Endothelial cell of umbilical vein (primary cell): ENCODE data around the gene C1orf35. TPM values are rescaled to one million over a fixed set of nuclear protein-coding genes. Genes with fewer than 3 reads are reported as not detected.

Source experiments
- BruUV-seq: library from RNA; stranded (reverse); fragments of 400-500 nt; replicated peaks from 2 replicates; lab custom pipeline; 2021; lab: Mats Ljungman, UMichigan
- CTCF ChIA-PET: fragments of 300-600, 350-600 bp; sonication (Branson Sonifier 250); formaldehyde crosslinking; loops from one replicate; lab custom pipeline; 2021; ENCODE audit warnings: antibody characterized with exemption, inconsistent platforms; lab: Charles Lee
- POLR2A ChIA-PET: fragments of 300-600, 350-600 bp; sonication (Branson Sonifier 250); formaldehyde crosslinking; loops from one replicate; lab custom pipeline; 2021; ENCODE audit warnings: antibody characterized with exemption, inconsistent platforms; lab: Charles Lee
- DNase-seq: peaks from one replicate; pipeline ENCODE4 v3.0.0-alpha.2; 2011; ENCODE audit warnings: low read depth, low spot score
- FAIRE-seq: peaks from 2 replicates; lab custom pipeline; 2011; peaks lifted over from hg19 to GRCh38; lab: Jason Lieb, UNC
- H2AFZ ChIP-seq: 2 replicates; pipeline ENCODE4 v1.6.0; 2012; ENCODE audit warnings: low read depth, low read length, control low read depth, inconsistent platforms
- H3K27ac ChIP-seq: 2 replicates; pipeline ENCODE4 v1.5.1; 2011; ENCODE audit warnings: low read depth, mild to moderate bottlenecking, control low read depth, low read length, moderate library complexity; ENCODE audit not compliant: insufficient read depth
- H3K27me3 ChIP-seq, 2 experiments: 2 replicates each; pipeline versions ENCODE4 v1.6.0 to v1.6.1; 2011; ENCODE audit warnings: low read length in 2 of 2, mixed read lengths in 1 of 2; ENCODE audit not compliant: control insufficient read depth in 2 of 2, insufficient read depth in 2 of 2
- H3K36me3 ChIP-seq, 2 experiments: 2 replicates in 1 of 2; 3 replicates in 1 of 2; pipeline ENCODE4 v1.5.1; 2011; ENCODE audit warnings: low read length in 2 of 2, mild to moderate bottlenecking in 1 of 2, moderate library complexity in 1 of 2; ENCODE audit not compliant: control insufficient read depth in 2 of 2, insufficient read depth in 2 of 2; ENCODE audit errors: extremely low read depth in 1 of 2
- H3K4me1 ChIP-seq: 3 replicates; pipeline ENCODE4 v1.5.1; 2011; ENCODE audit warnings: mild to moderate bottlenecking, low read length; ENCODE audit not compliant: control insufficient read depth, insufficient read depth; ENCODE audit errors: extremely low read depth
- H3K4me2 ChIP-seq: 2 replicates; pipeline ENCODE4 v1.6.1; 2011; ENCODE audit warnings: low read length, control low read depth, mixed read lengths; ENCODE audit not compliant: insufficient read depth
- H3K4me3 ChIP-seq, 3 experiments: fragments of 200-600 bp in 1 of 3; sonication (generic), shearing (Covaris generic) in 1 of 3; replicated peaks in 1 of 3; 2 replicates each; pipeline ENCODE4 v1.5.1; 2011 to 2016; ENCODE audit warnings: control low read depth in 3 of 3, low read length in 3 of 3, mild to moderate bottlenecking in 2 of 3, inconsistent platforms in 1 of 3, low read depth in 1 of 3, moderate library complexity in 1 of 3; ENCODE audit not compliant: insufficient read depth in 1 of 3
- H3K79me2 ChIP-seq: 2 replicates; pipeline ENCODE4 v1.6.0; 2012; ENCODE audit warnings: low read length, inconsistent platforms; ENCODE audit not compliant: control insufficient read depth, insufficient read depth
- H3K9ac ChIP-seq: replicated peaks from 2 replicates; pipeline ENCODE3; 2011; ENCODE audit warnings: low read length, control low read depth; ENCODE audit not compliant: insufficient read depth; ENCODE audit errors: extremely low read depth
- H3K9me1 ChIP-seq: replicated peaks from 3 replicates; pipeline ENCODE4 v1.6.0; 2011; ENCODE audit warnings: mild to moderate bottlenecking, low read length; ENCODE audit not compliant: control insufficient read depth, insufficient read depth; ENCODE audit errors: extremely low read depth
- H3K9me3 ChIP-seq: replicated peaks from 2 replicates; pipeline ENCODE4 v1.5.1; 2012; ENCODE audit warnings: low read length, inconsistent platforms; ENCODE audit not compliant: control insufficient read depth, insufficient read depth
- H4K20me1 ChIP-seq: replicated peaks from 2 replicates; pipeline ENCODE3; 2011; ENCODE audit warnings: mild to moderate bottlenecking, low read length; ENCODE audit not compliant: control insufficient read depth, insufficient read depth; ENCODE audit errors: extremely low read depth
- CTCF ChIP-seq, 2 donors: IDR thresholded peaks; 1 replicate in 1 of 2; 2 replicates in 1 of 2; pipeline ENCODE4 v1.5.1; 2011; ENCODE audit warnings: low read length in 2 of 2, mild to moderate bottlenecking in 2 of 2, moderate library complexity in 2 of 2, control low read depth in 1 of 2, inconsistent platforms in 1 of 2, low read depth in 1 of 2; ENCODE audit not compliant: insufficient read depth in 1 of 2; ENCODE audit errors: extremely low read depth in 1 of 2
- EZH2 ChIP-seq: IDR thresholded peaks from 2 replicates; pipeline ENCODE4 v1.6.1; 2012; ENCODE audit warnings: borderline replicate concordance, low read depth, mild to moderate bottlenecking, moderate library complexity, low read length, inconsistent platforms; ENCODE audit not compliant: severe bottlenecking
- FOS ChIP-seq: IDR thresholded peaks from 2 replicates; pipeline ENCODE4 v1.6.1; 2011; ENCODE audit warnings: mild to moderate bottlenecking, low read length, moderate library complexity, borderline replicate concordance; ENCODE audit not compliant: insufficient read depth
- GATA2 ChIP-seq: IDR thresholded peaks from 2 replicates; pipeline ENCODE4 v1.7.0; 2011; ENCODE audit warnings: low read depth, mild to moderate bottlenecking, moderate library complexity, mixed read lengths, low read length; ENCODE audit not compliant: insufficient read length, insufficient read depth
- JUN ChIP-seq: IDR thresholded peaks from 2 replicates; pipeline ENCODE4 v1.6.1; 2011; ENCODE audit warnings: borderline replicate concordance, low read depth; ENCODE audit not compliant: insufficient read length, insufficient read depth
- MAX ChIP-seq: IDR thresholded peaks from 2 replicates; pipeline ENCODE4 v1.6.1; 2011; ENCODE audit not compliant: insufficient read depth, insufficient read length
- MYC ChIP-seq: IDR thresholded peaks from one replicate; pipeline ENCODE4 v1.6.1; 2011; ENCODE audit warnings: mild to moderate bottlenecking, low read depth, low read length
- POLR2A ChIP-seq: IDR thresholded peaks from 2 replicates; pipeline ENCODE4 v1.6.1; 2012; ENCODE audit warnings: low read depth, mild to moderate bottlenecking, control low read depth, low read length
- POLR2AphosphoS5 ChIP-seq: IDR thresholded peaks from 2 replicates; pipeline ENCODE4 v1.6.1; 2012; ENCODE audit warnings: low read depth, mild to moderate bottlenecking, control low read depth, low read length, moderate library complexity; ENCODE audit not compliant: insufficient read depth
- dilution Hi-C: fragments of 300-500 bp; cut with MboI; formaldehyde crosslinking; loops from one replicate; pipeline ENCODE4 v1.15.0; 2019; ENCODE audit warnings: low sequenced_read_pairs; ENCODE audit not compliant: extremely low pct_ligation_motif_present
- intact Hi-C: fragments of 100-400 bp; cut with micrococcal nuclease; formaldehyde crosslinking; loops from one replicate; pipeline ENCODE4 v1.10.0; 2022
- polyA plus RNA-seq, 4 experiments: library from polyadenylated mRNA; depleted of rRNA in 3 of 4; stranded (reverse) in 3 of 4; unstranded in 1 of 4; fragments of >200 nt; gene quantifications; 2 replicates each; pipeline versions ENCODE4 v1.2.1 to v1.2.3, GENCODE V29; 2011 to 2012; ENCODE audit warnings: missing spikeins in 1 of 4
- total RNA-seq: library from RNA; stranded (reverse); gene quantifications from 2 replicates; pipeline ENCODE4 v1.2.3, GENCODE V29; 2021

The C1orf35 gene
- total and polyA plus RNA-seq, 2 donors (not counting 3 experiments of a cell fraction or from before 2014, with no cell fraction given): 19.9 to 21.7 TPM

GRCh38 chr1:228076796-228077430 lies 26.2 kb downstream of the C1orf35 start:
- Histone ChIP-seq H3K9me1 (no peaks in the 10 kb centered on the region), H3K9ac (no peak overlapping the region), H3K27ac (no peak overlapping the region), H2AFZ (no peak overlapping the region), H3K79me2 (peaks cover 9% of the 10 kb centered on the region), H4K20me1 (no peaks in the 10 kb centered on the region), H3K36me3 (no peaks in the 10 kb centered on the region), H3K4me1 (peaks cover 7% of the 10 kb centered on the region), H3K9me3 (no peaks in the 10 kb centered on the region), H3K4me2 (no peak overlapping the region), H3K4me3 (no peak overlapping the region), H3K27me3 (no peaks in the 10 kb centered on the region)
- no TSS peak for BruUV-seq
- intact Hi-C loops (no loop called here), dilution Hi-C loops (no loop called here)
- no peak for FAIRE-seq
- POLR2A ChIA-PET: interaction anchor here (0.6 kb wide), 1 partner anchor 78 kb away, joined by 3 read pairs; no protein-coding TSS in a partner anchor
- TF ChIP-seq GATA2 (no peak), POLR2A (no peak), MAX (no peak), POLR2AphosphoS5 (no peak), MYC (no peak)
- no peak for DNase-seq
- CTCF ChIA-PET: interaction anchor here (2.5 kb wide), 1 partner anchor 78 kb away, joined by 15 read pairs; no protein-coding TSS in a partner anchor

- H4K20me1 ChIP-seq: no peaks in the 10 kb centered on the region
- no TSS peak for BruUV-seq
- no peak for FAIRE-seq
- ChIA-PET POLR2A (no interaction called here), CTCF (no interaction called here)
- TF ChIP-seq FOS: no peak
- TF ChIP-seq GATA2: no peak
- no peak for TF ChIP-seq MYC
- no peak for TF ChIP-seq JUN
- TF ChIP-seq MAX: no peak
- no peak for TF ChIP-seq CTCF (IDR thresholded peaks at IDR 0.05; ENCODE audit: extremely low read depth in 1 of 2, insufficient read depth in 1 of 2, low read depth in 1 of 2, low read length in 2 of 2)
- no peak for TF ChIP-seq EZH2
- no peak for TF ChIP-seq POLR2A
- no peak for TF ChIP-seq POLR2AphosphoS5
- no peak overlapping the region for H2AFZ ChIP-seq
- dilution Hi-C loops: no loop called here
- H3K9me3 ChIP-seq: no peaks in the 10 kb centered on the region
- H3K36me3 ChIP-seq: no peaks in the 10 kb centered on the region
- no peaks in the 10 kb centered on the region for H3K9me1 ChIP-seq
- H3K27me3 ChIP-seq: peaks cover 0 to 2% of the 10 kb centered on the region in 2 experiments
- intact Hi-C loops: no loop called here
- H3K27ac ChIP-seq: no peak overlapping the region
- no peak overlapping the region for H3K4me2 ChIP-seq
- H3K4me1 ChIP-seq: no peaks in the 10 kb centered on the region
- no peaks in the 10 kb centered on the region for H3K79me2 ChIP-seq
- H3K4me3 ChIP-seq: no peak overlapping the region
- DNase-seq: no peak
- H3K9ac ChIP-seq: no peak overlapping the region
Observed at GRCh38 chr1:228075801-228076271, 27.3 kb downstream of the C1orf35 start.
